Bronchial epithelial cell (primary cell): ENCODE data around the gene LHX6. TPM values are rescaled to one million over a fixed set of nuclear protein-coding genes. Genes with fewer than 3 reads are reported as not detected.
A peak's percentile ranks its signal among the peaks of the same experiment; 100 is the strongest.

Source experiments
- DNase-seq: peaks from one replicate; pipeline ENCODE4 v3.0.0-alpha.2; 2010; ENCODE audit warnings: low read depth
- FAIRE-seq: peaks from 2 replicates; lab custom pipeline; 2011; peaks lifted over from hg19 to GRCh38; lab: Jason Lieb, UNC
- H3K27me3 ChIP-seq: 2 replicates; pipeline ENCODE4 v1.5.1; 2011; ENCODE audit warnings: low read length; ENCODE audit not compliant: control insufficient read depth, insufficient read depth
- H3K36me3 ChIP-seq: 2 replicates; pipeline ENCODE4 v1.5.1; 2011; ENCODE audit warnings: low read length; ENCODE audit not compliant: control insufficient read depth, insufficient read depth
- H3K4me3 ChIP-seq: 2 replicates; pipeline ENCODE4 v1.5.1; 2011; ENCODE audit warnings: mild to moderate bottlenecking, low read depth, low read length, control low read depth
- total RNA-seq: library from RNA; depleted of rRNA; stranded (reverse); fragments of >200 nt; gene quantifications from 2 replicates; pipeline ENCODE4 v1.2.1, GENCODE V29; 2014
- TF ChIP-seq, protein P1 (sequence below): IDR thresholded peaks from 2 replicates; pipeline ENCODE4 v1.5.1; 2011; ENCODE audit warnings: mild to moderate bottlenecking, moderate library complexity, low read length, control low read depth, inconsistent platforms; ENCODE audit not compliant: insufficient read depth, severe bottlenecking

The LHX6 gene
- 0.13 and 0.26 TPM in 2 replicates for total RNA-seq

DNA sequence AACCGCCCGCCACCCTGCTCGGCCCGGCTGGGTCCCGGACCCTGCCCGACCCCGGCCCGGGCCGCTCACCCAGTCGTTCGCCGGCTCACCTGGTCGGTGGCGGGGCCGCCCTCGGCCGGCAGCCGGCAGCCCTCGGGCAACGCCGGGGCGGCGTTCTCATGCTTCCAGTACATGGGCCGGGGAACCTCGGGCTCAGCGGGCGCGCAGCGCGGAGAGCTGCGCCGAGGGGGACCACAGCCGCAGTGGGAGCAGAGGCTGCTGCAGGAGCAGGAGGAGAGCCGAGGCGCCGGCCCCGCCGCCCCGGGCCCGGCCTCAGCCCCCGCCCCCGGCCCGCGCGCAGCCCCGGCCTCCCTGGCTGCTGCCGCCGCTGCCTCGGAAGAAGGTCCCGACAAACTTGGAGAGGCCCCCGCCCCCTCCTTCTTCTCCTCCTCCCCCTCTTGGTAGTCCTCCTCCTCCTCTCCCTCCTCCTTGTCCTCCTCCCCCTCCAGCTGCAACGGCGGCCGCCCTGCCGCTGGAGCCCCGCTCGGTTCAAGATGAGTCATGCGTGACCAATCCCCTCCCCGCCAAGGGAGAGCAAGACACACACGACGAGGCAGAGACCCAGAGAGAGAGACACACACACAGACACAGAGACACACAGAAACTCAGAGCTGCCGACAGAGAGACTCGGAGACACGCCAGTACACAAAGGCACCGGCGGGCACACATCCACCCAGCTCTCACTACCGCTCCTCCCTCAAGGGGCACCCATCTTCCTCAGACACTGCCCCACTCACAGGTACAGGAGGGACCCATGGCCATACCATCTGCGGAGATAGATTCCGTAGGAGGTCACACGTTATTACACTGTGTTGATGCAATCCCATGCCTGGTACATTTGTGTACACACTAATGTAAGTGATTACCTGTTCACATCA lies at the start of gene LHX6:
Gene LHX6 (minus strand): TSS at position 390 of the 917 bp plus-strand sequence. CDS start 217 bp downstream, at position 173.
- Histone ChIP-seq H3K27me3 (peaks cover 47% of the 10 kb centered on the region), H3K36me3 (no peaks in the 10 kb centered on the region), H3K4me3 (peak within 1 kb of the TSS; percentile 6)
- no peak for FAIRE-seq
- DNase-seq = peak; percentile 29
- TF ChIP-seq, protein P1, sequence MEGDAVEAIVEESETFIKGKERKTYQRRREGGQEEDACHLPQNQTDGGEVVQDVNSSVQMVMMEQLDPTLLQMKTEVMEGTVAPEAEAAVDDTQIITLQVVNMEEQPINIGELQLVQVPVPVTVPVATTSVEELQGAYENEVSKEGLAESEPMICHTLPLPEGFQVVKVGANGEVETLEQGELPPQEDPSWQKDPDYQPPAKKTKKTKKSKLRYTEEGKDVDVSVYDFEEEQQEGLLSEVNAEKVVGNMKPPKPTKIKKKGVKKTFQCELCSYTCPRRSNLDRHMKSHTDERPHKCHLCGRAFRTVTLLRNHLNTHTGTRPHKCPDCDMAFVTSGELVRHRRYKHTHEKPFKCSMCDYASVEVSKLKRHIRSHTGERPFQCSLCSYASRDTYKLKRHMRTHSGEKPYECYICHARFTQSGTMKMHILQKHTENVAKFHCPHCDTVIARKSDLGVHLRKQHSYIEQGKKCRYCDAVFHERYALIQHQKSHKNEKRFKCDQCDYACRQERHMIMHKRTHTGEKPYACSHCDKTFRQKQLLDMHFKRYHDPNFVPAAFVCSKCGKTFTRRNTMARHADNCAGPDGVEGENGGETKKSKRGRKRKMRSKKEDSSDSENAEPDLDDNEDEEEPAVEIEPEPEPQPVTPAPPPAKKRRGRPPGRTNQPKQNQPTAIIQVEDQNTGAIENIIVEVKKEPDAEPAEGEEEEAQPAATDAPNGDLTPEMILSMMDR = no peak

DNA sequence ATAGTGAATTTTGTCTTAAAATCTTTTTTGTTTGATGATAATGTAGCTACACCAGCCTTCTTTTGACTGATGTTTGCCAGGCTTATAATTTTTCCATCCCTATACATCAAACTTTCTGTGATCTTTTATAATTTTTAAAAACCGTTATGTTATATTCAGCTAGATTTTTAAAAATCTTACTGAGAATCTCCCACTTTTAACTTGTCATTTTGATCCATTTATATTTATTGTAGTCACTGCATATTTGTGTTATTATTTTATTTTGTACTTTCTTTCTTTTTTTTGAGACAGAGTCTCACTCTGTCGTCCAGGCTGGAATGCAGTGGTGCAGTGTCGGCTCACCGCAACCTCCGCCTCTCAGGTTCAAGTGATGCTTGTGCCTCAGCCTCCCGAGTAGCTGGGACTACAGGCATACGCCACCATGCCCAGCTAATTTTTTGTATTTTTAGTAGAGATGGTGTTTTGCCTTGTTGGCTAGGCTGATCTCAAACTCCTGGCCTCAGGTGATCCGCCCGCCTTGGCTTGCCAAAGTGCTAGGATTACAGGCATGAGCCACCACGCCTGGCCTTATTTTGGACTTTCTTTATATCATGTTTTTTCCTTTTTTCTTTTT lies 48.6 kb upstream of the LHX6 start:
- DNase-seq (no peak), FAIRE-seq (no peak)
- H3K4me3 ChIP-seq = no peak overlapping the region
- H3K36me3 ChIP-seq = peaks cover 4% of the 10 kb centered on the region
- TF ChIP-seq, protein P1 = no peak
- no peaks in the 10 kb centered on the region for H3K27me3 ChIP-seq

GRCh38 chr9:122276096-122276495 lies 47.3 kb upstream of the LHX6 start:
- DNase-seq (no peak), FAIRE-seq (no peak)
- peaks cover 5% of the 10 kb centered on the region for H3K36me3 ChIP-seq
- TF ChIP-seq, protein P1 = no peak
- H3K27me3 ChIP-seq = no peaks in the 10 kb centered on the region
- no peak overlapping the region for H3K4me3 ChIP-seq

- no peak for DNase-seq
- no peaks in the 10 kb centered on the region for H3K27me3 ChIP-seq
- no peak overlapping the region for H3K4me3 ChIP-seq
- H3K36me3 ChIP-seq = peaks cover 3% of the 10 kb centered on the region
- FAIRE-seq = no peak
- TF ChIP-seq, protein P1 = no peak
Observed at GRCh38 chr9:122274055-122274454, 45.3 kb upstream of the LHX6 start.

- Histone ChIP-seq H3K27me3 (no peaks in the 10 kb centered on the region), H3K36me3 (peaks cover 3% of the 10 kb centered on the region), H3K4me3 (no peak overlapping the region)
- FAIRE-seq (no peak), DNase-seq (no peak)
- TF ChIP-seq, protein P1 = no peak
Observed at GRCh38 chr9:122268041-122268814, 39.5 kb upstream of the LHX6 start.
